Tibial artery (tissue), 4 donors: ENCODE results near the gene PSMB8.

Experiments used
- DNase-seq, 2 donors: peaks; one replicate each; pipeline ENCODE4 v3.0.0-alpha.2; 2019
- H3K27ac ChIP-seq, 2 donors: fragments of 200-600 bp; sonication (generic) in 1 of 2; 1 replicate in 1 of 2; 2 replicates in 1 of 2; pipeline ENCODE4 v1.5.1; 2018 to 2019; ENCODE audit warnings: mild to moderate bottlenecking in 1 of 2
- H3K27me3 ChIP-seq, 2 donors: fragments of 200-600 bp; sonication (generic) in 1 of 2; one replicate each; pipeline versions ENCODE4 v1.5.1 to v1.6.0; 2016 to 2019
- H3K36me3 ChIP-seq, 3 donors: fragments of 200-600 bp; sonication (generic) in 2 of 3; one replicate each; pipeline ENCODE4 v1.5.1; 2016 to 2019; ENCODE audit warnings: mild to moderate bottlenecking in 2 of 3
- H3K4me1 ChIP-seq, 4 donors: fragments of 200-600 bp; sonication (generic) in 2 of 4; 1 replicate in 3 of 4; 2 replicates in 1 of 4; pipeline ENCODE4 v1.5.1; 2016 to 2019
- H3K4me3 ChIP-seq, 2 donors: fragments of 200-600 bp; sonication (generic) in 1 of 2; 1 replicate in 1 of 2; 2 replicates in 1 of 2; pipeline ENCODE4 v1.5.1; 2018 to 2019; ENCODE audit warnings: mild to moderate bottlenecking in 2 of 2
- H3K9me3 ChIP-seq, 3 donors: fragments of 200-600 bp; sonication (generic) in 1 of 3; one replicate each; pipeline ENCODE4 v1.5.1; 2016 to 2019
- intact Hi-C: fragments of 100-400 bp; cut with DNase I; formaldehyde crosslinking; loops from one replicate; pipeline ENCODE4 v1.15.0; 2023; ENCODE audit warnings: low total_unique reads
- TF ChIP-seq, protein P1 (sequence below), 2 experiments: fragments of 200-600 bp in 1 of 2; fragments of 450-650 bp in 1 of 2; IDR thresholded peaks; one replicate each; pipeline ENCODE4 v1.5.1; 2017 to 2019; ENCODE audit warnings: antibody characterized with exemption in 2 of 2, mild to moderate bottlenecking in 1 of 2, moderate library complexity in 1 of 2

The PSMB8 gene

DNA sequence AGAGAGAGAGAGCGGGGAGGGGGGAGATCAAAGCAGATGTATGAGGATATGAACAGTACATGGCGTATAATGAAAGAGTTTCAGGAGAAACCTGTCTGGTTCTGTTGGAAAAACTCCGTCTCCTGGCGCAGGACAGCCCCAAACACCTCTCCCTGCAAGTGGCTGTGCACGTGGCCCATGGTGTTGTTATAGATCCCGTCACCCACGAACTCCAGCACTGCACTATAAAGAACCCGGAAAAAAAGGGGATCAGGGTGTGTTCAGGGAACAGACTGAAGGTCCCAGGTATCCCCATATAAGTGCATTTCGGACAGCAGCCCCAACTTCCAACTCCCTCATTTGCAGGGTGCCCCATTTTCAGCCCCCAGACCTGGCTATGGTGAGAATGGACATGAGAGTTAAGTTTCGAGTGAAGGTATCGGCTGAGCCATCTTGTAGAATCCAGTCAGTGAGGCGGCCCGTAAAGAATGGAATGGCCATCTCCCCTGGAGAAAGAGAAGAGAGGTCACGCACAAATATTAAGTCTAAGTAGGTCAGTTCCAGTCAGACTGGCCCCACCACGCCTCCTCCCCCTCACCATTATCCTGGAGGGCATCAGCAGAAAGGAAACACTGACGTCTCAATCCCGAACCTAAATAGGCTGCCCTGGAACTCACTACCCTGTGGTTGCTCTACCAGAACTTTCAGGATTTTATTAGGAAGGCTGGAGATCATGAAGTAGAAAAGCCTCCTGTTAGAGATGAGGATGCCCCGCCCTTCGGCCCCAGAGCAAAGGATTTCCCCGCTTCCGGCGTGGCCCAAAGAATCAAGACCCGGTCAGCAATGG, 8.4 kb upstream of the PSMB8 start:
- H3K4me3 ChIP-seq = peak overlapping the region; percentile 78 to 86
- H3K36me3 ChIP-seq = peaks cover 31 to 39% (median 35%) of the 10 kb centered on the region in 3 donors
- DNase-seq = peak; percentile 48 to 80
- peaks cover 0 to 21% (median 14%) of the 10 kb centered on the region in 4 donors for H3K4me1 ChIP-seq
- TF ChIP-seq, protein P1, sequence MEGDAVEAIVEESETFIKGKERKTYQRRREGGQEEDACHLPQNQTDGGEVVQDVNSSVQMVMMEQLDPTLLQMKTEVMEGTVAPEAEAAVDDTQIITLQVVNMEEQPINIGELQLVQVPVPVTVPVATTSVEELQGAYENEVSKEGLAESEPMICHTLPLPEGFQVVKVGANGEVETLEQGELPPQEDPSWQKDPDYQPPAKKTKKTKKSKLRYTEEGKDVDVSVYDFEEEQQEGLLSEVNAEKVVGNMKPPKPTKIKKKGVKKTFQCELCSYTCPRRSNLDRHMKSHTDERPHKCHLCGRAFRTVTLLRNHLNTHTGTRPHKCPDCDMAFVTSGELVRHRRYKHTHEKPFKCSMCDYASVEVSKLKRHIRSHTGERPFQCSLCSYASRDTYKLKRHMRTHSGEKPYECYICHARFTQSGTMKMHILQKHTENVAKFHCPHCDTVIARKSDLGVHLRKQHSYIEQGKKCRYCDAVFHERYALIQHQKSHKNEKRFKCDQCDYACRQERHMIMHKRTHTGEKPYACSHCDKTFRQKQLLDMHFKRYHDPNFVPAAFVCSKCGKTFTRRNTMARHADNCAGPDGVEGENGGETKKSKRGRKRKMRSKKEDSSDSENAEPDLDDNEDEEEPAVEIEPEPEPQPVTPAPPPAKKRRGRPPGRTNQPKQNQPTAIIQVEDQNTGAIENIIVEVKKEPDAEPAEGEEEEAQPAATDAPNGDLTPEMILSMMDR (IDR thresholded peaks at IDR 0.05) = no peak
- no peaks in the 10 kb centered on the region for H3K9me3 ChIP-seq
- peak overlapping the region; percentile 92 to 96 for H3K27ac ChIP-seq
- H3K27me3 ChIP-seq = no peaks in the 10 kb centered on the region
- intact Hi-C loops = loop anchor here (2.0 kb wide), 1 partner anchor 13 kb away; the partner anchor contains the start of gene TAP2

DNA sequence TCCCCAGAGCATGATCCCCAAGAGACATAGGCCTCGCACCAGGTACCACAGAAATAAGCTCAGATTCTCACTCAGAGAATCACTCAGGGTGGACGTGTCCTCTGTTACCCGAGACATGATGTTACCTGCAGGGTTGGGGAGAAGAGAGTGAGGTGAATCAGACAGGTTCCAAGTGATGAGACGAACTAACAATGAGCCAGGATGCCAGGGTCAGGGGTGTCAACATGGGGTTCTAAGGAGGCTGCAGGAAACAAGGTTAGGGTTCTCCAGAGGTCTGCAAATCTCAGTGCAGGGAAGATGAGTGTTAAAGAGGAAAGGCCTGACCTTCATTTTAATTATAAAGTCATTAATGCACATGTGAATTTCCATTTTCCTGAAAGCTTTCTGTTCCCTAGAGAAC, 7.2 kb upstream of the PSMB8 start:
- no peaks in the 10 kb centered on the region for H3K9me3 ChIP-seq
- no peak for DNase-seq
- H3K27me3 ChIP-seq = no peaks in the 10 kb centered on the region
- H3K36me3 ChIP-seq = peaks cover 43 to 51% (median 47%) of the 10 kb centered on the region in 3 donors
- peaks cover 0 to 21% (median 14%) of the 10 kb centered on the region in 4 donors for H3K4me1 ChIP-seq
- peak overlapping the region in 1 of 2 donors; percentile 10 for H3K27ac ChIP-seq
- intact Hi-C loops = no loop called here
- no peak overlapping the region for H3K4me3 ChIP-seq
- TF ChIP-seq, protein P1 (IDR thresholded peaks at IDR 0.05) = no peak

- TF ChIP-seq, protein P1 (IDR thresholded peaks at IDR 0.05) = no peak
- DNase-seq = no peak
- no peaks in the 10 kb centered on the region for H3K27me3 ChIP-seq
- peaks cover 0 to 22% (median 14%) of the 10 kb centered on the region in 4 donors for H3K4me1 ChIP-seq
- no peak overlapping the region for H3K4me3 ChIP-seq
- no peaks in the 10 kb centered on the region for H3K9me3 ChIP-seq
- H3K27ac ChIP-seq = no peak overlapping the region
- H3K36me3 ChIP-seq = peaks cover 47 to 57% (median 56%) of the 10 kb centered on the region in 3 donors
- intact Hi-C loops = loop anchor here (5.0 kb wide), 1 partner anchor 1037 kb away; no protein-coding TSS in a partner anchor
These were observed 5.3 kb upstream of the PSMB8 start for GRCh38 chr6:32849126-32849525.

DNA sequence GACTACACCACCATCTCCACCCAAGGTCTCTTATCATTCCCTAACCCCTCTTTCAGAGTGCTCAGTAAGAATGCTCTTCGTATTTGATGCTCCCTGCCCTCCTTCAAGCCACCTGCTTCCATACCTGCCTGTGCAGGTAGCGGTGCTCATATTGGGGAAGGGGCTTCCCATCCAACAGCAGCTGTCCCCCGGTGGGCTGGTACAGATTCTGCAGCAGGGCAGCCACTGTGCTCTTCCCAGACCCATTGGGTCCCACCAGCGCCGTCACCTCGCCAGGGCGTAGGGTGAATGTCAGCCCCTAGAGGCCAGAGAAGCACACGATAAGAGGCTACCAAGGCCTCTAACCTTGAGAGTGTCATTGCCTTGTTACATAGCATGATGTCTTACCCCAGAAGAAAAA, 3.9 kb upstream of the PSMB8 start:
- TF ChIP-seq, protein P1 (IDR thresholded peaks at IDR 0.05) = no peak
- Histone ChIP-seq H3K4me3 (no peak overlapping the region), H3K27me3 (no peaks in the 10 kb centered on the region), H3K9me3 (no peaks in the 10 kb centered on the region), H3K4me1 (peaks cover 0 to 28% (median 21%) of the 10 kb centered on the region in 4 donors), H3K27ac (no peak overlapping the region), H3K36me3 (peaks cover 47 to 57% (median 56%) of the 10 kb centered on the region in 3 donors)
- intact Hi-C loops = loop anchor here (5.0 kb wide), 1 partner anchor 1035 kb away; no protein-coding TSS in a partner anchor
- DNase-seq = no peak

DNA sequence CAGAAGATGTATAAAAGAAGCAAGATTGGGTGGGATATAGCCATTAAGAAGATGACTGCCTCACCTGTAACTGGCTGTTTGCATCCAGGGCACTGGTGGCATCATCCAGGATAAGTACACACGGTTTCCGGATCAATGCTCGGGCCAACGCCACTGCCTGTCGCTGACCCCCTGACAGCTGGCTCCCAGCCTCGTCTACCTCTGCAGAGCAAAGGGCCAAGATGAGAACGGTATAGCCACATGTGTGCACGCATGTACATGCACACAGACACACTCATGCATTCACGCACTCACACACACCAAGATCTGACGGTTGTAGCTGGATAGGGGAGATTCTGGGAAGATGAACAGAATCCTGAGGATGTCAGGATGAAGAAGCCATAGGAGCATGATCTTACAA, 3.2 kb upstream of the PSMB8 start:
- intact Hi-C loops = loop anchor here (5.0 kb wide), 1 partner anchor 1035 kb away; no protein-coding TSS in a partner anchor
- Histone ChIP-seq H3K4me3 (no peak overlapping the region), H3K27me3 (no peaks in the 10 kb centered on the region), H3K36me3 (peaks cover 47 to 57% (median 56%) of the 10 kb centered on the region in 3 donors), H3K9me3 (no peaks in the 10 kb centered on the region), H3K4me1 (peaks cover 0 to 23% (median 17%) of the 10 kb centered on the region in 4 donors), H3K27ac (no peak overlapping the region)
- no peak for DNase-seq
- TF ChIP-seq, protein P1 (IDR thresholded peaks at IDR 0.05) = no peak
